HG02885 (cell line): ENCODE results near the gene RARS1.

Experiments
- ATAC-seq: cut with Tn5 transposase; IDR thresholded peaks from one replicate; pipeline ENCODE4 v1.9.1; 2021; ENCODE audit warnings: mild to moderate bottlenecking; ENCODE audit not compliant: unreplicated experiment, poor library complexity

RARS1 gene

DNA sequence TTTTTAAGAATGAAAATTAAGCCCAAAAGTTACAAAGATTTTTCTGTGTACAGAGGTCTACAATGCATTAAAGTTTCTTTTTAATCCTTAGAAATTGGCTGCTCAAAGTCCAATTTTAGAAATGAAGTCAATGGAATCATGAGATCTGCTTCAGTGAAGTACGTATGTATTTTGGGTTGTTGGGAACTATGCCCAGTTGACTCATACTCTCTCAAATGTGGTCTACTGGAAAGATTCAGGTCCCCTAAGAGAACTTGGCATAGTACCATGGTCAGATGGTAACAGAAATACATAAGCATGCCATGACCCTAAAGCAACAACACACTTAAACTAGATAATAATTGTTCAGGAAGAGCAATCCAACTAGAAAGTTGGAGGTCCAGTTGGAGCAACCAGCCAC lies 65.9 kb downstream of the RARS1 start:
- no peak for ATAC-seq

- no peak for ATAC-seq
Measured at GRCh38 chr5:168553377-168554130, 67.3 kb downstream of the RARS1 start.

DNA sequence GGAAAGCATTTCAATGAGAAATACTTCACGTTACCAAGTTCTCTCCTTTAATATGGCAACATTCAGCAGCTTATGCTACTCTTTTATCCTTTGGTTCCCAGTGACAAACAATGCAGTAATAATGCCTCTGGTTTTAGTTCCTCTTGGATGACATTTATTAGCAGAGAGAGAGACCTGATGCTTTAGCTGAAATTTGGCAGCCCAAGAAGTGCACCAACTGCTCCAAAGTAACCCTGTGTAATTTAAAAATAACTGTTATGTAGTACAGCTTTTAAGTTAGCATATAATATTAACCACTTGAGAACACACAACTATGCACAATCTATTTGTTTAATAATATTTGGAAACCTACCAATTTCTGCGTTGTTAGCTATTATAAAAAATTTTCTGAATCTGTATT lies 71.1 kb downstream of the RARS1 start:
- no peak for ATAC-seq

GRCh38 chr5:168562279-168562678 lies 76.0 kb downstream of the RARS1 start:
- ATAC-seq, result no peak

DNA sequence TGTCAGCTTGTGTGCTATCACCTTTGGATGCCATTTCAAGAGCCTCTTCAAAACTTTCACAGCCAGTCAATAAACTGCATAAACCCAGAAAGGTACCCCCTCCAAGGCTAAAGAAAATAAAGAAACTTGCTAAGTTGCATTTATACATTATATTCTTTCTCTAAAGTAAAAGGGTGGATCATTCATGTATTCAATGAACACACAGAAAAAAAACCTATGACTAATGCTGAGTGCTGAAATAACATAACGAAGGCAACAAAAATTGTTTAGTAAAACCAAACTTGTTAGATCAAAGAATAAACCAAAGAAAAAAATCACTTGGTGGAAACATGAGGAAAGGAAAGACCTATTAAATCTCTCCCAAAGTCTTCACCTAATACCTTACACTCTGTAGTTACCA lies 77.7 kb downstream of the RARS1 start:
- ATAC-seq, result no peak

GRCh38 chr5:168568738-168569137 lies 82.5 kb downstream of the RARS1 start:
- ATAC-seq, result no peak
